ENCODE data around the gene HDHD3.

The HDHD3 gene

DNA sequence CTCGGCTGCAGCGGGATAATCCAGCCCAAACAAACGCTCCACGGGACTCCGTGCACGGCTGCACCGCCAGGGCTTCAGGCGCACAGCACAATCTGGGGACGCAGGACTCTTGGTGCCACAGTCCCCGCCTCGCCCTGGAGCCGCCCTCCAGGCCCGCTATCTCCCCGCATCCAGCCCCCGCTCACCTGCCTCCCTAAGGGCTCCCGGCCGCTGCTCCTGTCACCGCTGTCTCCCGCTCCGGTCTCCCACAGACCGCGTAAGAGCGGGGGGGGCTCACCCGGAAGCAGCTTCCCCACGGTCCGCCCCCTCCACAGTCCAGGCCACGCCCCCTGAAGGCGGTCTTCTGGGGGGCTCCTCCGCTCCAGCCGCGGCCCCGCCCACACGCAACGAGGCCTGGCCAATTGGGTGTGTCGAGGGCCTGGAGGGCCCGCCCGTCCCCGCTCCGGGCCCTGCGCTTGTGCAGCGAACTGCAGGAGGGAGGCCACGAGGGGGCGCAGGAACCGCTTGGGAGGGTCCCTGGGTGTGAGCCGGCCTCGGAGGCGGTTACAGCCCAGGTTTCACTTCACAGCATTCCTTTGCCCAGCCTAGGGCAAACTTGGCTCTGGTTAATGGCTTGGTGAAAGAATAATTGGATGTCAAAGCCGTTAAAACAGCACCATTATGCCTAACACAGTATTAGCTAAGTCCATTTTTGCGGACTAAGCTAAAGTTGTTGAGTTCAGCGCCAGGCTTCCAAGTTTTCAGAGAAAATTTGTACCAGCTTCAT, 24.4 kb upstream of the HDHD3 start, which contains the start of gene ALAD:
TSS of gene ALAD (minus strand) at position 258 of the 766 bp plus-strand sequence. CDS start 7,725 bp downstream, outside the sequence.
- peak; percentile 100 for DNase-seq (ENCODE audit: extremely low spot score)
- ChIA-PET POLR2A (interaction anchor here (1.2 kb wide), 1 partner anchor 9 kb away, joined by 7 read pairs; the partner anchor contains the start of genes C9orf43 and POLE3), CTCF (interaction anchor here (0.5 to 11.7 kb wide), 36 partner anchors 8 to 289 kb away, joined by 3 to 102 read pairs (median 4); partner anchors contain the start of genes C9orf43, CDC26, POLE3 and PRPF4)
- TF ChIP-seq, protein P1, sequence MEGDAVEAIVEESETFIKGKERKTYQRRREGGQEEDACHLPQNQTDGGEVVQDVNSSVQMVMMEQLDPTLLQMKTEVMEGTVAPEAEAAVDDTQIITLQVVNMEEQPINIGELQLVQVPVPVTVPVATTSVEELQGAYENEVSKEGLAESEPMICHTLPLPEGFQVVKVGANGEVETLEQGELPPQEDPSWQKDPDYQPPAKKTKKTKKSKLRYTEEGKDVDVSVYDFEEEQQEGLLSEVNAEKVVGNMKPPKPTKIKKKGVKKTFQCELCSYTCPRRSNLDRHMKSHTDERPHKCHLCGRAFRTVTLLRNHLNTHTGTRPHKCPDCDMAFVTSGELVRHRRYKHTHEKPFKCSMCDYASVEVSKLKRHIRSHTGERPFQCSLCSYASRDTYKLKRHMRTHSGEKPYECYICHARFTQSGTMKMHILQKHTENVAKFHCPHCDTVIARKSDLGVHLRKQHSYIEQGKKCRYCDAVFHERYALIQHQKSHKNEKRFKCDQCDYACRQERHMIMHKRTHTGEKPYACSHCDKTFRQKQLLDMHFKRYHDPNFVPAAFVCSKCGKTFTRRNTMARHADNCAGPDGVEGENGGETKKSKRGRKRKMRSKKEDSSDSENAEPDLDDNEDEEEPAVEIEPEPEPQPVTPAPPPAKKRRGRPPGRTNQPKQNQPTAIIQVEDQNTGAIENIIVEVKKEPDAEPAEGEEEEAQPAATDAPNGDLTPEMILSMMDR (IDR thresholded peaks at IDR 0.05; ENCODE audit: control extremely low read depth, extremely low read depth, low read depth, missing control alignments), result peak; percentile 93

- no peak for DNase-seq (ENCODE audit: extremely low spot score)
- ChIA-PET CTCF (interaction anchor here (0.8 to 11.7 kb wide), 12 partner anchors 9 to 287 kb away, joined by 3 to 102 read pairs (median 4); partner anchors contain the start of genes C9orf43, CDC26, POLE3 and PRPF4), POLR2A (no interaction called here)
- TF ChIP-seq, protein P1 (IDR thresholded peaks at IDR 0.05; ENCODE audit: control extremely low read depth, extremely low read depth, low read depth, missing control alignments), result no peak
Measured at GRCh38 chr9:113399646-113400200, 22.9 kb upstream of the HDHD3 start.

DNA sequence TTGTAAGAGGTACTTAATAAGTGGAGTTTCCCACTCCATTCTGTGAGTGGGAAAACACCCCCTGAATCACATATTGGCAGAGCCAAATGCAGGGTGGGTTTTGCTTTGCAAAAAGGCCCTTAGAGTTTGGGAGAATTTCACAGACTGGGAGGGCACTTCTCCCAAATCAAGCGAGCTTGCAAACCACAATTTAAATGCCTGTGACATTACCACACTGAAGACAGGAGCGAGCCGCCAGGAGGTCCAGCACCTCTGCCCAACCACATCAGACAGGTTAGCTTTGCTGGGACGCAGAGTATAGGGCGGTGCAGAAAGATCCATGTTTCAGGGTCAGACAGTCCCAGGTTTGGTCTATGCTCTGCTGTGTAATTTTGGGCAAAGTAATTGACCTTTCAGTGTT, 22.0 kb upstream of the HDHD3 start:
- no peak for DNase-seq (ENCODE audit: extremely low spot score)
- ChIA-PET POLR2A (no interaction called here), CTCF (interaction anchor here (1.0 to 9.7 kb wide), 6 partner anchors 8 to 257 kb away, joined by 3 to 102 read pairs (median 14); partner anchors contain the start of genes C9orf43 and POLE3)
- TF ChIP-seq, protein P1 (IDR thresholded peaks at IDR 0.05; ENCODE audit: control extremely low read depth, extremely low read depth, low read depth, missing control alignments), result no peak

DNA sequence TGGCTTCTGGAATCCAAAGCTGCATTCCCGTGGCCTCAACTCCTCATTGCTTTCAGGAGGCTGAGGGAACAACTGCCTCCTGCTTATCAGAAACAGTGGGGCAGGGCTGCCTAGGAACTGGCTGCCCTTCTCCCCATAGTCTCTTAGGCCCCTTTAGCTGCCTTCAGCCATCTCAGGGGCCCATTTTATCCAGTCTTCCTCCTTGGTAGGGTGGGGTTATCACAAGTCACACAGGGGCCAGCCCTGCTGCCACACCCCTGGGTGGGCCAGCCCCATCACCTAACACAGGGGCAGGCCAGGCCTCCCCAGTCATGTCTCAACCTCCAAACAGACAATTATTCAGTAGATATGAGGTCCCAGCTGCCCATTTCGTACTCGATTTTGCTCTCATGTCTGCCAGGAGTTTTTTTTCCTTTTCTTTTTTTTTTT, 20.4 kb upstream of the HDHD3 start:
- ChIA-PET POLR2A (no interaction called here), CTCF (interaction anchor here (0.8 to 9.7 kb wide), 4 partner anchors 49 to 259 kb away, joined by 3 to 102 read pairs (median 4); no protein-coding TSS in a partner anchor)
- no peak for DNase-seq (ENCODE audit: extremely low spot score)
- TF ChIP-seq, protein P1 (IDR thresholded peaks at IDR 0.05; ENCODE audit: control extremely low read depth, extremely low read depth, low read depth, missing control alignments), result no peak

- CTCF ChIA-PET, result interaction anchor here (1.1 to 3.3 kb wide), 3 partner anchors 8 to 263 kb away, joined by 3 to 7 read pairs (median 6); no protein-coding TSS in a partner anchor
- POLR2A ChIA-PET, result no interaction called here
- TF ChIP-seq, protein P1 (IDR thresholded peaks at IDR 0.05; ENCODE audit: control extremely low read depth, extremely low read depth, low read depth, missing control alignments), result no peak
- no peak for DNase-seq (ENCODE audit: extremely low spot score)
Measured at GRCh38 chr9:113395000-113395861, 18.4 kb upstream of the HDHD3 start.
